ENCODE results near the gene ZDHHC3.

ZDHHC3 gene

DNA sequence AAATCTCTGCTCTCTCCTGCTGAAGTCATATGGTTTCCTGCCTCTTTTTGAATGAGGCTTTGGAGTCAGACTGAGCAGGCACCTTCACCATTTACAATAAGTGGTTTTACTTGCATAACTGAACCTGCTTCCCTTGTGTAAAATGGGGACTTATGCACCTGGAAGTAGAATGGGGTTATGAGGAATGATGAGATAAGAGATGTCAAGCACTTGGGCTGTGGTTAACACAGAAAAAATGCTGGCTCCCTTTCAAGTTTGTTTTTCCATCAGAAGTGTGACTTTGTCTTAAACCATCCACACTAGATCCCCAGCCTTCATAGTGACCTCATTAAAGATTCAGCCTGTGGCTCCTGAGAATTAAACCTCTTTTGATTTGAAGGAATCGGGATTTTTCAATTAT is 5.2 kb upstream of the ZDHHC3 start:
- no peak for TF ChIP-seq NFIC (IDR thresholded peaks at IDR 0.05)
- TF ChIP-seq CEBPB (IDR thresholded peaks at IDR 0.05) = no peak
- TF ChIP-seq ZBTB7A (IDR thresholded peaks at IDR 0.05; ENCODE audit: low read depth) = no peak
- no peak for TF ChIP-seq TCF12 (IDR thresholded peaks at IDR 0.05; ENCODE audit: low read depth)
- TF ChIP-seq, protein P1, sequence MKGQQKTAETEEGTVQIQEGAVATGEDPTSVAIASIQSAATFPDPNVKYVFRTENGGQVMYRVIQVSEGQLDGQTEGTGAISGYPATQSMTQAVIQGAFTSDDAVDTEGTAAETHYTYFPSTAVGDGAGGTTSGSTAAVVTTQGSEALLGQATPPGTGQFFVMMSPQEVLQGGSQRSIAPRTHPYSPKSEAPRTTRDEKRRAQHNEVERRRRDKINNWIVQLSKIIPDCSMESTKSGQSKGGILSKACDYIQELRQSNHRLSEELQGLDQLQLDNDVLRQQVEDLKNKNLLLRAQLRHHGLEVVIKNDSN (IDR thresholded peaks at IDR 0.05) = no peak
- no peak for TF ChIP-seq YY1 (IDR thresholded peaks at IDR 0.05; ENCODE audit: low read depth)
- TF ChIP-seq TEAD4 (IDR thresholded peaks at IDR 0.05) = no peak

DNA sequence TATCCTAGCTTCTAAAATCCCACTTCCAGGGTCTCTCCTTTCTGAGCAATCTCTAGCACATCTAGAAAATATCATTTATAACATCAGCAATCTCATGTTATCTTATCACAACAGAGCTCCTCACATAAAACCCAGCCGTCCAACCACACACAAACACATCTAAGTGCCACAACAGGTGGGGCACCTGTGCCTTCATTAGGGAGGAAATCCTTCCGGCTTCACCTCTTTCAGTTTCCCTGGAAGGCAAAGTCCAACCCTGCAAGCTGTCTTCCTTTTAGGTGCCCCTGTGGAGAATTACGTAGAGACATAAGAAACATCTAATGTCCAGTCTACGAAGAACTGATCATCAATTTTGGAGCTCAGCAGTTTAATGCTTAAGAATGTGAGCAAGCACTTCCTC is 1.6 kb downstream of the ZDHHC3 start:
- TF ChIP-seq NFIC (IDR thresholded peaks at IDR 0.05) (no peak), EGR1 (IDR thresholded peaks at IDR 0.05) (no peak), TCF12 (IDR thresholded peaks at IDR 0.05; ENCODE audit: low read depth) (no peak), CEBPB (IDR thresholded peaks at IDR 0.05) (no peak), TAF1 (IDR thresholded peaks at IDR 0.05; ENCODE audit: low read depth) (no peak), RAD21 (IDR thresholded peaks at IDR 0.05; ENCODE audit: low read depth) (no peak), TEAD4 (IDR thresholded peaks at IDR 0.05) (no peak), EP300 (IDR thresholded peaks at IDR 0.05; ENCODE audit: borderline replicate concordance) (no peak), YY1 (IDR thresholded peaks at IDR 0.05; ENCODE audit: low read depth) (no peak), FOXM1 (IDR thresholded peaks at IDR 0.05; ENCODE audit: borderline replicate concordance, low read depth) (no peak), ZBTB7A (IDR thresholded peaks at IDR 0.05; ENCODE audit: low read depth) (no peak), CREB1 (IDR thresholded peaks at IDR 0.05; ENCODE audit: low read depth) (no peak)
- TF ChIP-seq, protein P1 (IDR thresholded peaks at IDR 0.05) = no peak

DNA sequence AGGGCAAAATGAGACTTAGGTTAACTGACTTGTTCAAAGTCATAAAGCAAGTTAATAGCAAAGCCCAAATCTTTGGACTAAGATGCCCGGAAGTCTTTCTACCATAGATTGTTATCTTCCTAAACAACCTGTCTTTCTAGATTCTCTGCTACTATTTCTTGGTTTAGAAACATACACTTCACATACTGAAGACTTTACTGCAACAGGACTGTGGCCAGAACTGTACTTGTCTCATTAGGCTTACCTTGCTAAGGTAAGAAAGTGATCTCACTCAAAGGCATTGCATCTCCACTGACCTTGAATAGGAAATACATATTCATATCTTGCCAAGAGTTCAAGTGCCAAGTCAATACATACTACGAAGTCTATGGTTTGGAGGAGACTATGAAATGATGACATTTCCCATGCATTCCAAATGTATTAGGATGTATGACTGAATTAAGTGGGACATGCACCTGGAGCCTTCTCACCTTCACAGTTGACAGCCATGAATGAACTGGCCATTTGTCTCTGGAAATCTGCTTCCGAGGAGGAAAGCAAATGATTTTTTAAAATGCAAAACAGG is 5.0 kb downstream of the ZDHHC3 start:
- TF ChIP-seq CEBPB (IDR thresholded peaks at IDR 0.05) (no peak), EP300 (IDR thresholded peaks at IDR 0.05; ENCODE audit: borderline replicate concordance) (no peak), NFIC (IDR thresholded peaks at IDR 0.05) (no peak), CREB1 (IDR thresholded peaks at IDR 0.05; ENCODE audit: low read depth) (no peak), ZBTB7A (IDR thresholded peaks at IDR 0.05; ENCODE audit: low read depth) (no peak), YY1 (IDR thresholded peaks at IDR 0.05; ENCODE audit: low read depth) (no peak)
- TF ChIP-seq, protein P2, sequence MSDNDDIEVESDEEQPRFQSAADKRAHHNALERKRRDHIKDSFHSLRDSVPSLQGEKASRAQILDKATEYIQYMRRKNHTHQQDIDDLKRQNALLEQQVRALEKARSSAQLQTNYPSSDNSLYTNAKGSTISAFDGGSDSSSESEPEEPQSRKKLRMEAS (IDR thresholded peaks at IDR 0.05) = no peak

DNA sequence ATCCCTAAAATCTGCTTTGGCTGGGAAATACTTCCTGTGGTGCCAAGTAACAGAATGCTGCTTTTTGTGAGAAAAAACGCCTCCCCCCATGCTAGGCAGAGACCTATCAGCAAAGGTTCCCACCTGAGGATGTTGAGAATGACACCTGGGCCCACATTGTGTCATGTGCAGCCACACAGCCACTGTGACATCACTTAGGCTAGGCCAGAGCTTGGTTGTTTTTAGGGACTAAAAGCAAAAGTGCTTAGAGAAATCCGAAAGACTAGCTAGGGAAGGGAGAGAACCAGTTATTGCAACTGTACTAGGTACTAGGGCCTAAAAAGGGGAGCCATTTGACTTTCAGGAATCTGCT is 6.2 kb downstream of the ZDHHC3 start:
- no peak for TF ChIP-seq TAF1 (IDR thresholded peaks at IDR 0.05; ENCODE audit: low read depth)
- TF ChIP-seq TCF12 (IDR thresholded peaks at IDR 0.05; ENCODE audit: low read depth) = no peak
- no peak for TF ChIP-seq TEAD4 (IDR thresholded peaks at IDR 0.05)
- no peak for TF ChIP-seq CREB1 (IDR thresholded peaks at IDR 0.05; ENCODE audit: low read depth)
- TF ChIP-seq, protein P2 (IDR thresholded peaks at IDR 0.05) = no peak
- TF ChIP-seq EGR1 (IDR thresholded peaks at IDR 0.05) = no peak

DNA sequence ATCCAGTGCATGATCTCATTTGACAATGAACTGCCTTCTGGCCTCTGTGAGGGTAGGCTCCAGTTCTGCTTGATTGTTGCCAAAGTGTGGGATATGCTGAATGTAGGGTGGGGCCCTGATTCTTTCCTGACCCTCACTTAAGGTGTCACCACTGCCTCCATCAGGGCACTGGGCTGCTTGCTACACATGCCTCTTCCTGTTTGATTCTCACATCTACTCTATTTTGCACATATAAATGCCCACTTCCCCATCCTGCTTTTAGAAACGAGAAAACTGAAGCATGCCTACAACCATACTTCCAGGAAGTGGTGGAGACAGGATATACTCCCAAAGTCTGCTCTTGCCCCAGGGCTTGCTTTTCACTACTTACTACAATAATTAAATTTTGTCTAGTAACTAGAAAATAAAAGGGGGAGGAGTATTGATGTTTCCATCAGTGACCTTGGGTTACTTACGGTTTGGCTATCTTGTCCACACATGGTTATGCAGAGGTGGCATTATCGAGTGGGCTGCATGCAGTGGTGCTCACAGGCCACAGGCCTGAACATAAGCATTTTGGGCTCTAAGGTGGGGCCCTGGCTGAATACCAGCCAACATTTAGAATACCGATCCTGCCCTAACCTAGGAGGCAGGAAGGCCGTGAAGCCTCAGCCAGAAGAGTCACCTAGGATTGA is 6.7 kb downstream of the ZDHHC3 start:
- TF ChIP-seq, protein P3, sequence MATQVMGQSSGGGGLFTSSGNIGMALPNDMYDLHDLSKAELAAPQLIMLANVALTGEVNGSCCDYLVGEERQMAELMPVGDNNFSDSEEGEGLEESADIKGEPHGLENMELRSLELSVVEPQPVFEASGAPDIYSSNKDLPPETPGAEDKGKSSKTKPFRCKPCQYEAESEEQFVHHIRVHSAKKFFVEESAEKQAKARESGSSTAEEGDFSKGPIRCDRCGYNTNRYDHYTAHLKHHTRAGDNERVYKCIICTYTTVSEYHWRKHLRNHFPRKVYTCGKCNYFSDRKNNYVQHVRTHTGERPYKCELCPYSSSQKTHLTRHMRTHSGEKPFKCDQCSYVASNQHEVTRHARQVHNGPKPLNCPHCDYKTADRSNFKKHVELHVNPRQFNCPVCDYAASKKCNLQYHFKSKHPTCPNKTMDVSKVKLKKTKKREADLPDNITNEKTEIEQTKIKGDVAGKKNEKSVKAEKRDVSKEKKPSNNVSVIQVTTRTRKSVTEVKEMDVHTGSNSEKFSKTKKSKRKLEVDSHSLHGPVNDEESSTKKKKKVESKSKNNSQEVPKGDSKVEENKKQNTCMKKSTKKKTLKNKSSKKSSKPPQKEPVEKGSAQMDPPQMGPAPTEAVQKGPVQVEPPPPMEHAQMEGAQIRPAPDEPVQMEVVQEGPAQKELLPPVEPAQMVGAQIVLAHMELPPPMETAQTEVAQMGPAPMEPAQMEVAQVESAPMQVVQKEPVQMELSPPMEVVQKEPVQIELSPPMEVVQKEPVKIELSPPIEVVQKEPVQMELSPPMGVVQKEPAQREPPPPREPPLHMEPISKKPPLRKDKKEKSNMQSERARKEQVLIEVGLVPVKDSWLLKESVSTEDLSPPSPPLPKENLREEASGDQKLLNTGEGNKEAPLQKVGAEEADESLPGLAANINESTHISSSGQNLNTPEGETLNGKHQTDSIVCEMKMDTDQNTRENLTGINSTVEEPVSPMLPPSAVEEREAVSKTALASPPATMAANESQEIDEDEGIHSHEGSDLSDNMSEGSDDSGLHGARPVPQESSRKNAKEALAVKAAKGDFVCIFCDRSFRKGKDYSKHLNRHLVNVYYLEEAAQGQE (IDR thresholded peaks at IDR 0.05; ENCODE audit: low read depth) = no peak
- no peak for TF ChIP-seq TEAD4 (IDR thresholded peaks at IDR 0.05)
- TF ChIP-seq EGR1 (IDR thresholded peaks at IDR 0.05) = no peak
- no peak for TF ChIP-seq CREB1 (IDR thresholded peaks at IDR 0.05; ENCODE audit: low read depth)

DNA sequence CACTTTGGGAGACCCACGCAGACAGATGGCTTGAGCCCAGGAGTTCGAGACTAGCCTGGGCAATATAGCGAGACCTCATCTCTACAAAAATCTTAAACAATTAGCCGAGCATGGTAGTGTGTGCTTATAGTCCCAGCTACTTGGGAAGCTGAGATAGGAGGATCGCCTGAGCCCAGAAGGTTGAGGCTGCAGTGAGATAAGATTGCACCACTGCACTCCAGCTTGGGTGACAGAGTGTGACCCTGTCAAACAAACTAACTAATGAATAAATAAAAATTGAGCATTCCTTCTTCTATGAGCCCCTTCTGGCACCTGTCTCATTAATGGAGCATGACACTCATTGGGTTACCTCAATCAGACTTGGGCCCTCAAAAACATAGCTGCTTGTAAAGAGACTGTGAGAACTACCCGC is 7.5 kb downstream of the ZDHHC3 start:
- TF ChIP-seq NFIC (IDR thresholded peaks at IDR 0.05) = no peak
- TF ChIP-seq, protein P3 (IDR thresholded peaks at IDR 0.05; ENCODE audit: low read depth) = no peak
- no peak for TF ChIP-seq ZBTB7A (IDR thresholded peaks at IDR 0.05; ENCODE audit: low read depth)
- no peak for TF ChIP-seq TCF12 (IDR thresholded peaks at IDR 0.05; ENCODE audit: low read depth)
- TF ChIP-seq, protein P1 (IDR thresholded peaks at IDR 0.05) = no peak
- no peak for TF ChIP-seq CREB1 (IDR thresholded peaks at IDR 0.05; ENCODE audit: low read depth)
- TF ChIP-seq YY1 (IDR thresholded peaks at IDR 0.05; ENCODE audit: low read depth) = no peak
- TF ChIP-seq EGR1 (IDR thresholded peaks at IDR 0.05) = no peak
- no peak for TF ChIP-seq RAD21 (IDR thresholded peaks at IDR 0.05; ENCODE audit: low read depth)
- no peak for TF ChIP-seq TAF1 (IDR thresholded peaks at IDR 0.05; ENCODE audit: low read depth)
- TF ChIP-seq EP300 (IDR thresholded peaks at IDR 0.05; ENCODE audit: borderline replicate concordance) = no peak
- no peak for TF ChIP-seq TEAD4 (IDR thresholded peaks at IDR 0.05)
- no peak for TF ChIP-seq FOXM1 (IDR thresholded peaks at IDR 0.05; ENCODE audit: borderline replicate concordance, low read depth)
- TF ChIP-seq, protein P2 (IDR thresholded peaks at IDR 0.05) = no peak
- TF ChIP-seq CEBPB (IDR thresholded peaks at IDR 0.05) = no peak

Data from Ishikawa (cell line).